ENCODE results near the gene SLC39A3.

The SLC39A3 gene

DNA sequence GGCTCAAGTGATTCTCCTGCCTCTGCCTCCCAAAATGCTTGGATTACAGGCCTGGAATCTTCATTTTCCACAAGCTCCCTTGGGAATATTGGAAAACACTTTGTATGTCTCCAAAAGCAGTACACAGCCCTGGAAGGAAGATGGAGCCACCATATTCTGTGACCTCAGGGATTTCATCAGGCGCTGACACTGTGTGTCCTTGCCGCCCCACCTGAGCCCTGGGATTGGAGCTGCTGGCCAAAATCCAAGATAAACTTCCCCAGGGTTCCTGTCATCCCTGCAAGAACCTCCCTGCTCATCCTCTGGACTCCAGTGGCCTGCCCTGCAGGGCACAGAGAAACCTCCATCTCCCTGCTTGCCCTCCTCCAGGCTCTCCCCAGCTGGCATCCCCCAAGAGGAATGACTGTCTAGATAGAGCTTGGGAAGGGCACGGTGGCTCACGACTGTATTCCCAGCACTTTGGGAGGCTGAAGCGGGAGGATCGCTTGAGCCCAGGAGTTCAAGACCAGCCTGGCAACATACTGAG, 36.1 kb downstream of the SLC39A3 start:
- DNase-seq (ENCODE audit: low read depth in 3 of 3, low spot score in 1 of 3): no peak

DNA sequence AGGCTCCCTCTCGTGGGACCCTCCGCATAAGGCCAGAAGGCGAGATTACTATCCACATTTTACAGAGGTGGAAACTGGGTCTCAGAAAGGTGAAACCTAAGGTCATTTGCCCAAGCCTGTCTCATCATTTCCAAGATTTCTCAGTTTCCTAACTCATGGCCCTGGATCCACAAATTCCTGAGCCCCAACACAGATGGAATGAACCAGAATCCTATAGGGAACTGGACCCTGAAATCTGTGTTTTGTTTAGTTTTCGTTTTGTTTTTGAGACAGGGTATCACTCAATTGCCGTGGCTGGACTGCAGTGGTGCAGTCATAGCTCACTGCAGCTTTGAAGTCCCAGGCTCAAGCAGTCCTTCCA, 36.8 kb downstream of the SLC39A3 start:
- no peak for DNase-seq (ENCODE audit: low read depth in 3 of 3, low spot score in 1 of 3)

DNA sequence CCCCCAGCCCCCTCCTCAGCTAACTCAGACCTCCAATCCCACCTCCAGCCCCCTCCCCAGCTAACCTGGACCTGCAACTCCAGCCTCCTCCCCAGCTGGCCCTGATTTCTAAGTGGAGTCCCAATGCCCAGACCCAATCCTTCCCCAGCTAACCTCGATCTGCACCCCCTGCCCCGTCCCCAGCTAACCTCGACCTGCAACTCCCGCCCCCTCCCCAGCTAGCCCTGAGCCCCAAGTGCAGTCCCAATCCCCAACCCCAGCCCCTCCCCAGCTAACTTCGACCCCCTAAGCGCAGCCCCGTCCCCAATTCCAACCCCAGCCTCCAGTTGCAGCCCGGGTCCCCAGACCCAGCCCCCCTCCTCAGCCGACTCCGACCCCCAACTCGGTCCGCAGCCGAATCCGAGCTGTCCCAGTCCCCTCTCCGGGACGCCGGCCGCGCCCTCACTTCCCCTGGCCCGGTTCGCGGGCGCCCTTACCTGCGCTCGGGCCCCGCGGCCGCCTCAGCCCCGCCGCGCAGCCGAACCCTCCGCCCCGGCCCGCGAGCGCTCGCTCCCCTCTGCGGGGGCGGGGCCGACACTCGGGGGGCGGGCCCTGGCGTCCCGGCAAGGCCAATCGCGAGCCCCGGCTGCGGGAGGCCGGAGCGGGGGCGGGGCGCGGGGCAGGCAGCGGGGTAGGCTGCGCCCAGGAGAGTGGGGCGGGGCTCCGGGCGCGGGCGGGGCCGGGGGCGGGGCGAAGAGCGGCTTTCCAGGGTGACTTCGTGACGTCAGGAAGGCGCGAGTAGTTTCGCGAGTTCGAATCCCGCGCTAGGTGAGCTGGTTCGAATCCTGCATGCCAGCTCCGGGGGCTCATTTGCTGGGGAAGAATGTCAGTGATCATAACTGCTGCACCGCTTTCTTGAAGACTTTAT, 37.4 kb downstream of the SLC39A3 start, which contains the start of gene GNG7:
GNG7 (minus strand) TSS at position 525 of the 907 bp plus-strand sequence. CDS start 182,006 bp downstream, outside the sequence.
- peak; percentile 88 to 97 (median 93) for DNase-seq (ENCODE audit: low read depth in 3 of 3, low spot score in 1 of 3)

DNA sequence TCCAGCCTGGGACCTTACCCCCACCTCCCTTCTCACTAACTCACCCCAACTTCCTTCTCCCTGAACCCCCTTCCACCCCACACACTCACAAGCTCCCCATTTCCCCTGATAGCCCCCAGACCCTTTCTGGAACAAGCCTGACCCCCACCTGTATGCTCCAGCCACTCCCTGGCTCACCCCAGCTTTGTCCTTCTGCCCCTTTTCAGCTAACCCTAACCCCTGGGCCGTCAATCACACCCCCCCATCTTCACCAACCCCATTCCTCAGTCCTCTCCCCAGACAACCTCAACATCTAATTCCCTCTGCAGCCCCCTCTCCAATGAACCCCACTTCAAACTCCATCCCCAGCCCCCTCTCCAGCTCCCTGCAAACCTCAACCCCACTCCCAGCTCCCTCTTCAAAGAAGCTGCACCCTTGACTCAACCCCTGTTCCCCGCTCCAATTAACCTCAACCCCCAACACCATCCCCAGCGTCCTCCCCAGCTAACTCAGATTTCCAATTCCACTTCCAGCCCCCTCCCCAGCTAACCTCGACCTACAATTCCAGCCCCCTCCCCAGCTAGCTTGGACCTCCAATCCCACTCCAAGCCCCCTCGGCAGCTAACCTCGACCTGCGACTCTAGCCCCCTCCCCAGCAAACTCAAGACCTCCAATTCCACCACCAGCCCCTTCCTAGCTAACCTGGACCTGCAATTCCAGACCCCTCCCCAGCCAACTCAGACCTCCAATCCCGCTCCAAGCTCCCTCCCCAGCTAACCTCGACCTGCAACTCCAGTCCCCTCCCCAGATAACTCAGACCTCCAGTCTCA, 38.3 kb downstream of the SLC39A3 start:
- no peak for DNase-seq (ENCODE audit: low read depth in 3 of 3, low spot score in 1 of 3)

DNA sequence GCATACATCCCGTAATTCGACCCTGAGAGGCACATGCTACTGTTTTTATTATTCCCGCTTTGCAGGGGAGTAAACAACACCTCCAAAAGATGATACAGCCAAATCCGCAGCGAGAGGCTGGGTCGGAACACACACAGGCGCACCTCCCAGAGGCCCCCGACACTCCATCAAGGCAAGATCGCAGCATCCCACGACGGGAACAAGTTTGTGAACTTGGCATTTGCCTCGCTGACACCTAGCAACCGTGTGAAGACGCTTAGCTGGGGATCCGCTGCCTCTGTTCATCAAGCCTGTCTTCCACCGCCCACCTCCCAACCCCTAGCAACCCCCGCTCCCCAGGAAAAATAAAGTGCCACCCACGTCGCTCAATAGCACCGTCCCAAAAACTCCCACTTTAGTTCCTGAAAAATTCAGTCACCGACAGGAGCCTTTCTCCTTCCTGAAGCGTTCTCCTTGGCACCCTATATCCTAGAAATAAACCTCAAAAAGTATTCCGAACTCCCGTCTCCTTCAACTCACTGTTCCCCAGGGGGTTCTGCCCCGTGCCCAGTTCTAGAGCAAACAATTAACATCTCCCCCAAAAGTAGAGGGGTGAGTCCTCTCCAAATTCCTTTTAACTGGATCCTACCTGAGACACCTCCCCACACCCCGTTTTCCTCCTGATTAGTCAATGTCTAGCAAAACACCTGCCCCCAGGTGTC, 39.0 kb downstream of the SLC39A3 start:
- DNase-seq (ENCODE audit: low read depth in 3 of 3, low spot score in 1 of 3): no peak

DNA sequence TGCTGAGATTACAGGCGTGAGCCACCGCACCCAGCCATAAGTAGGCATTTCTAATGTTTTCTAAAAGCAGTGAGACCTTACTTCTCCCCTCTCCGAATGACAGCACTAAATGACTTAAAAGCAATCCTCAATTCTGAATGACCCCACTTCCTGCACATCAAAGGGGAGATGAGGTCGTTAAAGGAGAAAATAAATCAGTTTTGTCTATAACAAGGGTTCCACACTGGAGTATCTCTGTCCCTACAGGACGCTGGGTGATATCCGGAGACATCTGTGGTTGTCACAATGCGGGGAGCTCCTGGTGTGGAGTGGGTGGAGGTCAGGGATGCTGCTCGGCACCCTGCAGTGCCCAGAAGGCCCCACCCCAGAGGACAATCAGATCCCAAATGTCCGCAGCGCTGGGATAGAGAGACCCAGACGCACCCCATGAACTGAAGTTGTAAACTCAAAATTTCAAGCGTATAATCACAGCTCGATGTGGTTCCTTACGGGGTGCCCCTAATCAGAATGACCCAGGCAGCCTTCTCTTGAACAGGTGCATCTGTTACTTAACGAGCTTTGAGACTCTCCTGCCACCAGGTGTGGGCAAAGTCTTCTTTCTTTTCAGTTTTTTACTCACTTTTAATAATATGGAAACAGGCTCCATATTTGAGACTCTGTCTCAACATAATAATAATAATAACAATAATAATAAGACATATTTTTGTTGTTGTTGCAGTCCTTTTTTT, 40.2 kb downstream of the SLC39A3 start:
- DNase-seq (ENCODE audit: low read depth in 3 of 3, low spot score in 1 of 3): no peak

DNA sequence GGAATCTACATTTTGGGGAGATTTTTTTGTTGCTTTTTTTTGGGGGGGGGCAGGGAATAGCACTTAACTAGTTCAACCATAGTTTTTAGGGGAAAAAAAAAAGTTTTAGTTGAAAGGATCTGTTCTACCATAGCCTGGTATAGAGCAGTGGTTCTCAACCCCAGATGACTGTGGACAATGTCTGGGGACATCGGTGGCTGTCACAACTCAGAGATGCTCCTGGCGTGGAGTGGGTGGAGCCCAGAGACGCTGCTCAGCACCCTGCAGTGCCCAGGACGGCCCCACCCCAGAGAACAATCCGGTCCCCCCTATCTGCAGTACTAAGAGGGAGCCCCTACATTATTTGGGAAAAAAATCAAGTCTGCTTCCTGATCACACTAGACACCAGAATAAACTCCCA, 45.6 kb downstream of the SLC39A3 start:
- DNase-seq (ENCODE audit: low read depth in 3 of 3, low spot score in 1 of 3): no peak

DNA sequence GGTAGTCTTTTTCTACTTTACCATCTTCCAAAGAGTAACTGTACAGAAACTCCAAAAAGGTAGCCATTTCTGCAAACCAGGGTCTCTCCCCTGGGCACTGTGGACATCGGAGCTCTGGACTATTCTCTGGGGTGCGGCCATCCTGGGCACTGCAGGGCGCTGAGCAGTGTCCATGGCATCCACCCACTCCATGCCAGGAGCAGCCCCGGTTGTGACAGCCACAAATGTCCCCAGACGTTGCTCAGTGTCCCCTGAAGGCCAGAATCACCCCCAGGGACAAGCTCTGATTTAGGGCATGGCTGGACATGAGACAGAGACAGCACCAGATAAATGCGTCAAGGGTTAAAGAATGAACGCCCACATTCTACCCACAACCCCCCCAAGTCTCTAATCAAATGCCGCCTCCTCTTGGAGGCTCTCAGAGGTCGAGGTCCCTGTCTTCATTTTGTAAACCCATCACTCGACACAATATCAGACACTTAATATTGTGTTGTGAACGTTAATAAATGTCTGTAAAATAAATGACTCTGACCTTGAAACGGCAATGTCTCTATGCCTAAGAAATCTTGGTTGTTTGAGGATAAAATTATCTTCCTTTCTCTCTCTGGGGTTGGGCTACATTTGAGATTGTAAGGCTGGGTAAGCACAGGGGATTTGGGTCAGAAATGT, 46.2 kb downstream of the SLC39A3 start:
- DNase-seq (ENCODE audit: low read depth in 3 of 3, low spot score in 1 of 3): no peak

DNA sequence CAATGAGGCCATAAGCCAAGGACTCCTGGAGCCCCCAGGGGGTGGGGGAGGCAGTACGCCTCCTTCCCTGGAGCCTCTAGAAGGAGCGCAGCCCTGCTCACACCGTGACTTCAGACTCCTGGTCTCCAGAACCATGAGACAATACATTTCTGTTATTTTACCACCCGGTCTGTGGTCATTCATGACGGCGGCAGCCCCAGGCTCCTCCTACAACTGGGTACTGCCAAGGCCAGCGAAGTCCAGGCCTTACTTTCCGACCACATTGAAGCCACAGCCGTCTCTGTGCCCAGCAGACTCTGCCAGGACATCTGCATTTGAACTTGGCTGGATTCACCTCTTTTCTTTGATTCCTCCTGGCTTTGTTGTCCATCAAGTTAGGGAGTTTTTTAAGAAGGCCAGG, 47.9 kb downstream of the SLC39A3 start:
- no peak for DNase-seq (ENCODE audit: low read depth in 3 of 3, low spot score in 1 of 3)

DNA sequence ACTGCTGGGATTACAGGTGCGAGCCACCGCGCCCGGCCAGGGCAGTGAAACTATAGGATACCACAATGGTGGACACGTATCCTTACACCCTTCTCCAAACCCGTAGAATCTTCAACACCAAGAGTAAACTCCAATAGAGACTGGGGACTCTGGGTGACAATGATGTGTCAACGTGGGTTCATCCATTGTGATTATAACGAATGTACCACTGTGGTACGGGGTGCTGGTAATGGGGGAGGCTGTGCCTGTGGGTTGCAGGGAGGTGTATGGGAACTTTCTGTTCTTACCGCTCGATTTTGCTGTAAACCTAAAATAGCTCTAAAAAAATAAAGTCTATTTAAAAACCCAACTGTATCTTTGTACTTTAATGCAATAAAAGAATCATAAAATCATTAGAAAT, 49.0 kb downstream of the SLC39A3 start:
- DNase-seq (ENCODE audit: low read depth in 3 of 3, low spot score in 1 of 3): no peak

DNA sequence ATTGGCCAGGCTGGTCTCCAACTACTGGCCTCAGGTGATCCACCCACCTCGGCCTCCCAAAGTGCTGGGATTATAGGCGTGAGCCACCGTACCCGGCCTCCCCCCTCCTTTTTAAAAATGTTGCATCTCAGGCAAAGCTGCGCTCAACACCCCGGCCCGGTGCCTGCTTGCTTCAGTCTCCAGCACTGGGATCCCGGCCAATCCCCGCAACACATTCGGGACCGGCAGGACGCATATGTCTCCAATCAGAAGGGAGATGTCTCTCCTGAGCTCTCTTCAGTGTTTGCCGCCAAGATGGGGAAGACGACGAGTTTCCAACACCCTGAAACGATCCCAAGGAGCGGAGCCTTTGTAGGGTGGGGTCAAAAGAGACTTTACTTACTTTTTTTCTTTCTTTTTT, 53.5 kb downstream of the SLC39A3 start:
- no peak for DNase-seq (ENCODE audit: low read depth in 3 of 3, low spot score in 1 of 3)

DNA sequence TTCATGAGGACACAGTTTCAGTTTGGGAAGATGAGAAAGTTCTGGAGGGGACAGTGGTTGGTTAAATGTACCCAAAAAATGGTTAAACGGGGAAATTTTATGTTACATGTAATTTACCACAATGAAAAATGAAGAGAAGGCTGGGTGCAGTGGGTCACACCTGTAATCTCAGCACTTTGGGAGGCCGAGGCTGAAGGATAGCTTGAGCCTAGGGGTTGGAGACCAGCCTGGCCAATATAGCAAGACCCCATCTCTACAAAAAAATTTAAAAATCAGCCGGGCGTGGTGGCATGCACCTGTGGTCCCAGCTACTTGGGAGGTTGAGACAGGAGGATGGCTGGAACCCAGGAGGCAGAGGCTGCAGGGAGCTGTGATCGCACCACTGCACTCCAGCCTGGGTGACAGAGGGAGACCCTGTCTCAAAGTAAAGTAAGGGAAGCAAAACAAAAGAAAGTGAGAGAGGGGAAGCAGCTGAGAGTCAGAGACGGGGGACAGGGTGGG, 54.6 kb downstream of the SLC39A3 start:
- DNase-seq (ENCODE audit: low read depth in 3 of 3, low spot score in 1 of 3): no peak

DNA sequence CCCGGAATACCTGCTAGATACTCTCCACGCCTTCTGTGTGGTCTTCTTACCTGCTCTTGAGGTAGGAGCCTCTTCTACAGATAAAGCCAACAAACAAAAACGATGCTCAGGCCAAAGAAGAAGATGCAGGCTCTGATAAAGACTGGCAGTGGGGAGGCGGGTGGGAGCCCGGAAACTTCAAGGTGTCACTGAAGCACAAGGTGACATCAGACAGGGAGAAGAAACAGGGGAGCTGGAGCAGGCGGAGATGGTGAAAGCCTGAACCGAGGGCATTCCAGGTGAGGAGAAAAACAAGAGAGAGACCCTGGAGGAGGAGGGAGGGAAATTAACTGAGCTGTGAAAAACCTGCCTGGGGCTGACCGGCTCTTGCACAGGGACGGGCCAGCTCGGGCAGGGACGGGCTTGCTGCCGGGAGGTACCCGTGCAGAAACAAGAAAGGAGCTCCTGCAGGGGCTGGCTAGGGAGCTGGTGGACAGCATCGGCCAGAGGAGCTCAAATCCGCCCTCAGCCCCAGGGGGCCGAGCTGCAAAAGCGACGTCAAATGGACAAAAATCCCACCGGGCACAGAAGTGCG, 56.3 kb downstream of the SLC39A3 start:
- no peak for DNase-seq (ENCODE audit: low read depth in 3 of 3, low spot score in 1 of 3)
